Measurements from ENCODE around the gene HOOK2. TPM values are rescaled to one million over a fixed set of nuclear protein-coding genes. Genes with fewer than 3 reads are reported as not detected.

Gene HOOK2
- total and polyA plus RNA-seq, 2 of the 13 experiments (the other 11 are each of a cell fraction or from before 2014, with no cell fraction given): 9.2 to 12.9 TPM

DNA sequence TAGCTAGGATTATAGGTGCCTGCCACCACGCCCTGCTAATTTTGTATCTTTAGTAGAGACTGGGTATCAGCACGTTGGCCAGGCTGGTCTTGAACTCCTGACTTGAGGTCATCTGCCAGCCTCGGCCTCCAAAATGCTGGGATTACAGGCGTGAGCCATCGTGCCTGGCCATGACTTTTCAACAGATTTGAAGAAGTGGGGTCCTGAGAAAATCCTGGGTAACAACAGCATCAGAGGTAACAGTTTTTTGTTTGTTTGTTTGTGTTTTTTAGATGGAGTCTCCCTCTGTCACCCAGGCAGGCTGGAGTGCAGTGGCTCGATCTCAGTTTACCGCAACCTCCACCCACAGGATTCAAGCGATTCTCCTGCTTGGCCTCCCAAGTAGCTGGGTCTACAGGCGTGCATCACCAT lies 19.6 kb upstream of the HOOK2 start:
- no TSS peak for BruUV-seq (replicated peaks)
- CTCF ChIA-PET (ENCODE audit: low intra/inter-chr PET ratio, low total read pairs): interaction anchor here (2.6 to 3.7 kb wide), 2 partner anchors 17 to 20 kb away, joined by 6 to 54 read pairs; partner anchors contain the start of gene HOOK2
- no peaks in the 10 kb centered on the region for H3K27me3 ChIP-seq (ENCODE audit: control insufficient read depth in 1 of 2, insufficient read depth in 2 of 2, low read length in 2 of 2)
- TF ChIP-seq TP53 (CRISPR knock-in tag; conservative IDR thresholded peaks at IDR 0.05): no peak
- WGBS (ENCODE audit: low lambda C conversion rate): 94% methylated on average over 9 of the region's 9 CpGs
- H3K4me1 ChIP-seq (ENCODE audit: insufficient read depth, low read length): peaks cover 39% of the 10 kb centered on the region
- ATAC-seq (no peak), FAIRE-seq (no peak), DNase-seq (ENCODE audit: low spot score) (no peak)
- in situ Hi-C loops (cut with HindIII; ENCODE audit: extremely low pct_ligation_motif_present, low pct_unique_long_range_greater_than_20kb) (no loop called here), intact Hi-C loops (cut with micrococcal nuclease; ENCODE audit: unreplicated experiment) (no loop called here)
- no peak overlapping the region for H2AFZ ChIP-seq (ENCODE audit: low read length)
- no peaks in the 10 kb centered on the region for H4K20me1 ChIP-seq (ENCODE audit: insufficient read depth, low read length)
- H3K27ac ChIP-seq (ENCODE audit: extremely low read length, insufficient read depth, low read length): no peak overlapping the region
- H3K4me3 ChIP-seq (replicated peaks in 1 of 3; ENCODE audit: insufficient read depth in 1 of 3, low read depth in 2 of 3, low read length in 3 of 3): no peak overlapping the region
- H3K4me2 ChIP-seq (ENCODE audit: low read depth, low read length): no peak overlapping the region
- POLR2A ChIA-PET: interaction anchor here (1.6 to 2.4 kb wide), 3 partner anchors 17 to 34 kb away, joined by 6 to 21 read pairs (median 17); no protein-coding TSS in a partner anchor
- peaks cover 8% of the 10 kb centered on the region for H3K79me2 ChIP-seq (ENCODE audit: insufficient read depth, low read length)
- no peak overlapping the region for H3K9ac ChIP-seq (ENCODE audit: insufficient read depth, low read depth, low read length)
- peaks cover 2 to 9% of the 10 kb centered on the region in 2 experiments; a peak in 4 of 5 replicates for H3K36me3 ChIP-seq (replicated peaks in 1 of 2; ENCODE audit: control insufficient read depth in 1 of 2, insufficient read depth in 2 of 2, low read length in 2 of 2)
- H3K9me3 ChIP-seq (ENCODE audit: low read length): no peaks in the 10 kb centered on the region

DNA sequence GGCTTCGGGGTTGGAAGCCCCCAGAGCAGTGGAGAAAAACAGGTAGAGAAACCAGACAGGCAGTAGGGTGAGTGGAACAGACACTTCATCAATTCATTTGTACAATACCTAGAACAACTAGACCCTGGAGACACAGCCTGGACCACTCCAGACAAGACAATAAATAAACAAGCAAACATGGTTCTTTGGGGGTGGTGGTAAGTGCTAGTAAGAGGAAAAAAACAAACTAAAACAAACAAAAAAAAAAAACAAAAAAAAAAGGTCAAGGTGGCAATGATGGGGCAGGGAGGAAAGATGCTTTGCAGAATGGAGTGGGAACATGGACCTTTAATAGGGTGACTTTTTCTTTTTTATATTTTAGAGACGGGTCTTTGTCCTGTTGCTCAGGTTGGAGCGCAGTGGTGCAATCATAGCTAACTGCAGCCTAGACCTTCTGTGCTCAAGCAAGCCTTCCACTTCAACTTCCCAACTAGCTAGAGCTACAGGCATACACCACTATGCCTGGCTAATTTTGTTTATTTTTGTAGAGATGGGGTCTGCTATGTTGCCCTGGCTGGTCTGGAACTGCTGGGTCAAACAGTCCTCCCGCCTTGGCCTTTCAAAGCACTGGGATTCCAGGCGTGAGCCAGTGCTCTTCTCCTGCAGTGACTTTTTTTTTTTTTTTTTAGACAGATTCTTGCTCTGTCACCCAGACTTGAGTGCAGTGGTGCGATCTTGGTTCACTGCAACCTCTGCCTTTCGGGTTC lies 19.0 kb upstream of the HOOK2 start:
- no TSS peak for BruUV-seq (replicated peaks)
- Histone ChIP-seq H3K4me3 (replicated peaks in 1 of 3; ENCODE audit: insufficient read depth in 1 of 3, low read depth in 2 of 3, low read length in 3 of 3) (peak overlapping the region; percentile 60 to 87 (median 64); a peak in 5 of 6 replicates), H3K79me2 (ENCODE audit: insufficient read depth, low read length) (peaks cover 8% of the 10 kb centered on the region), H2AFZ (ENCODE audit: low read length) (no peak overlapping the region), H3K9ac (ENCODE audit: insufficient read depth, low read depth, low read length) (peak overlapping the region; percentile 89), H4K20me1 (ENCODE audit: insufficient read depth, low read length) (no peaks in the 10 kb centered on the region), H3K36me3 (replicated peaks in 1 of 2; ENCODE audit: control insufficient read depth in 1 of 2, insufficient read depth in 2 of 2, low read length in 2 of 2) (peaks cover 2 to 4% of the 10 kb centered on the region in 2 experiments; a peak in 3 of 5 replicates), H3K4me1 (ENCODE audit: insufficient read depth, low read length) (peaks cover 34% of the 10 kb centered on the region), H3K9me3 (ENCODE audit: low read length) (no peaks in the 10 kb centered on the region), H3K4me2 (ENCODE audit: low read depth, low read length) (peak overlapping the region; percentile 99), H3K27me3 (ENCODE audit: control insufficient read depth in 1 of 2, insufficient read depth in 2 of 2, low read length in 2 of 2) (no peaks in the 10 kb centered on the region), H3K27ac (ENCODE audit: extremely low read length, insufficient read depth, low read length) (peak overlapping the region; percentile 81)
- POLR2A ChIA-PET: interaction anchor here (1.5 to 3.9 kb wide), 3 partner anchors 17 to 97 kb away, joined by 3 to 124 read pairs (median 21); partner anchors contain the start of genes GCDH and HOOK2
- no peak for TF ChIP-seq ZNF773 (CRISPR knock-in tag; IDR thresholded peaks at IDR 0.05; ENCODE audit: borderline replicate concordance)
- TF ChIP-seq REL (CRISPR knock-in tag; conservative IDR thresholded peaks at IDR 0.05): 0 out of 2 replicates have a peak, but pooled peaks have one; percentile 12
- DNase-seq (ENCODE audit: low spot score): no peak
- 81% methylated on average over 7 of the region's 7 CpGs for WGBS (ENCODE audit: low lambda C conversion rate)
- in situ Hi-C loops (cut with HindIII; ENCODE audit: extremely low pct_ligation_motif_present, low pct_unique_long_range_greater_than_20kb): no loop called here
- intact Hi-C loops (cut with micrococcal nuclease; ENCODE audit: unreplicated experiment): no loop called here
- no peak for ATAC-seq
- FAIRE-seq: no peak
- CTCF ChIA-PET (ENCODE audit: low intra/inter-chr PET ratio, low total read pairs): interaction anchor here (2.6 to 3.7 kb wide), 2 partner anchors 16 to 19 kb away, joined by 6 to 54 read pairs; partner anchors contain the start of gene HOOK2

All from HepG2 (cell line).